Measurements from ENCODE around the gene SEMA6A. TPM values are rescaled to one million over a fixed set of nuclear protein-coding genes. Genes with fewer than 3 reads are reported as not detected.

SEMA6A gene
- total RNA-seq, 2 experiments from 2014 or later, result not detected

DNA sequence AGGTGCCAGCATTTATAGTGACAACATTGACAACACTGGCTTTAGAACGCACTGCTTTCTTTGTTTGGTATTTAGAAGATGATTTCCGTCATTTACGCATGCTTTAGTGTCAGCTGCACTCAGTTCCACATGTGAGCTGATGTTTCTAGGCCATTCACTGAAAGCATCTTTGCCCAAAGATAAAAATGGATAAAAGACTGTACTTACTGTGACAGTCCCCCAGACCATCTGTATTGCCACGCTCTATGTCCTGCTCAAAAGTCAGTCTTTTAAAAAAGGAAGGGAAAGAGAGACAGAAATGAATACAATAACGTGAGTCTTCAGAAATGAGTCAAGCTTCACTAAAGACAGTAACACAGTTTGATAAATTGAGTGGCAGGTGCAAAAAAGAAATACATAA is 99.3 kb downstream of the SEMA6A start:
- Histone ChIP-seq H3K36me3 (ENCODE audit: insufficient read depth, low read length) (no peaks in the 10 kb centered on the region), H3K4me1 (ENCODE audit: insufficient read depth, low read length) (no peaks in the 10 kb centered on the region), H3K9me3 (ENCODE audit: control insufficient read depth in 1 of 2, insufficient read depth in 1 of 2, low read length in 2 of 2) (peaks cover 0 to 18% of the 10 kb centered on the region in 2 experiments), H3K27me3 (ENCODE audit: control insufficient read depth in 1 of 2, insufficient read depth in 2 of 2, low read length in 2 of 2) (no peaks in the 10 kb centered on the region), H3K4me3 (ENCODE audit: low read length) (no peak overlapping the region), H3K27ac (ENCODE audit: low read depth in 1 of 2, low read length in 2 of 2) (no peak overlapping the region)
- no peak overlapping the region for H3K27ac Mint-ChIP-seq
- H3K4me1 Mint-ChIP-seq (ENCODE audit: low read depth), result no peaks in the 10 kb centered on the region
- DNase-seq (no peak), ATAC-seq (ENCODE audit: poor library complexity) (no peak)
- H3K27me3 Mint-ChIP-seq, result no peaks in the 10 kb centered on the region
- ChIA-PET POLR2A (no interaction called here), CTCF (no interaction called here)
- peaks cover 15% of the 10 kb centered on the region for H3K9me3 Mint-ChIP-seq
- intact Hi-C loops (cut with DNase I, micrococcal nuclease), result no loop called here
- TF ChIP-seq, protein P1, sequence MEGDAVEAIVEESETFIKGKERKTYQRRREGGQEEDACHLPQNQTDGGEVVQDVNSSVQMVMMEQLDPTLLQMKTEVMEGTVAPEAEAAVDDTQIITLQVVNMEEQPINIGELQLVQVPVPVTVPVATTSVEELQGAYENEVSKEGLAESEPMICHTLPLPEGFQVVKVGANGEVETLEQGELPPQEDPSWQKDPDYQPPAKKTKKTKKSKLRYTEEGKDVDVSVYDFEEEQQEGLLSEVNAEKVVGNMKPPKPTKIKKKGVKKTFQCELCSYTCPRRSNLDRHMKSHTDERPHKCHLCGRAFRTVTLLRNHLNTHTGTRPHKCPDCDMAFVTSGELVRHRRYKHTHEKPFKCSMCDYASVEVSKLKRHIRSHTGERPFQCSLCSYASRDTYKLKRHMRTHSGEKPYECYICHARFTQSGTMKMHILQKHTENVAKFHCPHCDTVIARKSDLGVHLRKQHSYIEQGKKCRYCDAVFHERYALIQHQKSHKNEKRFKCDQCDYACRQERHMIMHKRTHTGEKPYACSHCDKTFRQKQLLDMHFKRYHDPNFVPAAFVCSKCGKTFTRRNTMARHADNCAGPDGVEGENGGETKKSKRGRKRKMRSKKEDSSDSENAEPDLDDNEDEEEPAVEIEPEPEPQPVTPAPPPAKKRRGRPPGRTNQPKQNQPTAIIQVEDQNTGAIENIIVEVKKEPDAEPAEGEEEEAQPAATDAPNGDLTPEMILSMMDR (IDR thresholded peaks at IDR 0.05), result no peak
- no peak overlapping the region for H3K4me3 Mint-ChIP-seq
- H3K36me3 Mint-ChIP-seq (ENCODE audit: low read depth), result peaks cover 85% of the 10 kb centered on the region

GRCh38 chr5:116473706-116474105 is 100.9 kb downstream of the SEMA6A start:
- intact Hi-C loops (cut with DNase I, micrococcal nuclease), result no loop called here
- CTCF ChIA-PET, result no interaction called here
- Histone ChIP-seq H3K4me1 (ENCODE audit: insufficient read depth, low read length) (no peaks in the 10 kb centered on the region), H3K4me3 (ENCODE audit: low read length) (no peak overlapping the region), H3K9me3 (ENCODE audit: control insufficient read depth in 1 of 2, insufficient read depth in 1 of 2, low read length in 2 of 2) (peaks cover 0 to 18% of the 10 kb centered on the region in 2 experiments), H3K27me3 (ENCODE audit: control insufficient read depth in 1 of 2, insufficient read depth in 2 of 2, low read length in 2 of 2) (no peaks in the 10 kb centered on the region), H3K27ac (ENCODE audit: low read depth in 1 of 2, low read length in 2 of 2) (no peak overlapping the region), H3K36me3 (ENCODE audit: insufficient read depth, low read length) (no peaks in the 10 kb centered on the region)
- ATAC-seq (ENCODE audit: poor library complexity), result no peak
- Mint-ChIP-seq H3K27ac (no peak overlapping the region), H3K4me3 (no peak overlapping the region), H3K36me3 (ENCODE audit: low read depth) (peaks cover 91% of the 10 kb centered on the region), H3K9me3 (peaks cover 15% of the 10 kb centered on the region), H3K4me1 (ENCODE audit: low read depth) (no peaks in the 10 kb centered on the region), H3K27me3 (no peaks in the 10 kb centered on the region)
- POLR2A ChIA-PET, result no interaction called here
- TF ChIP-seq, protein P1 (IDR thresholded peaks at IDR 0.05), result no peak
- DNase-seq, result no peak

- H3K27me3 Mint-ChIP-seq, result no peaks in the 10 kb centered on the region
- intact Hi-C loops (cut with DNase I, micrococcal nuclease), result no loop called here
- ChIA-PET CTCF (no interaction called here), POLR2A (no interaction called here)
- Histone ChIP-seq H3K4me1 (ENCODE audit: insufficient read depth, low read length) (no peaks in the 10 kb centered on the region), H3K9me3 (ENCODE audit: control insufficient read depth in 1 of 2, insufficient read depth in 1 of 2, low read length in 2 of 2) (peaks cover 0 to 16% of the 10 kb centered on the region in 2 experiments), H3K27ac (ENCODE audit: low read depth in 1 of 2, low read length in 2 of 2) (no peak overlapping the region), H3K4me3 (ENCODE audit: low read length) (no peak overlapping the region), H3K27me3 (ENCODE audit: control insufficient read depth in 1 of 2, insufficient read depth in 2 of 2, low read length in 2 of 2) (no peaks in the 10 kb centered on the region), H3K36me3 (ENCODE audit: insufficient read depth, low read length) (no peaks in the 10 kb centered on the region)
- TF ChIP-seq, protein P1 (IDR thresholded peaks at IDR 0.05), result no peak
- H3K4me3 Mint-ChIP-seq, result no peak overlapping the region
- peaks cover 91% of the 10 kb centered on the region for H3K36me3 Mint-ChIP-seq (ENCODE audit: low read depth)
- ATAC-seq (ENCODE audit: poor library complexity) (no peak), DNase-seq (no peak)
- H3K9me3 Mint-ChIP-seq, result peaks cover 13% of the 10 kb centered on the region
- no peak overlapping the region for H3K27ac Mint-ChIP-seq
- H3K4me1 Mint-ChIP-seq (ENCODE audit: low read depth), result no peaks in the 10 kb centered on the region
Observed at GRCh38 chr5:116472274-116472673, 102.3 kb downstream of the SEMA6A start.
